Heart right ventricle (tissue), 16 donors: Measurements from ENCODE around the gene YEATS4. TPM values are rescaled to one million over a fixed set of nuclear protein-coding genes. Genes with fewer than 3 reads are reported as not detected.

Experiments
- ATAC-seq, 8 donors: fragments of 200-7000 bp; cut with Tn5 transposase; one replicate each; pipeline ENCODE4 v1.9.1; 2020; ENCODE audit warnings: mild to moderate bottlenecking in 8 of 8, moderate library complexity in 8 of 8, moderate number of reproducible peaks in 1 of 8
- DNase-seq, 2 donors: peaks; one replicate each; pipeline ENCODE4 v3.0.0-alpha.2; 2020
- H3K27ac ChIP-seq, 10 donors: fragments of 200-600 bp; sonication (generic) in 2 of 10; one replicate each; pipeline versions ENCODE4 v1.5.0 to v1.8.0; 2020 to 2022; ENCODE audit warnings: mild to moderate bottlenecking in 3 of 10
- H3K27me3 ChIP-seq, 7 donors: fragments of 200-600 bp; one replicate each; pipeline ENCODE4 v1.8.0; 2021 to 2022; ENCODE audit warnings: mild to moderate bottlenecking in 2 of 7
- H3K36me3 ChIP-seq, 9 donors: fragments of 200-600 bp; sonication (generic) in 1 of 9; one replicate each; pipeline versions ENCODE4 v1.5.0 to v1.8.0; 2020 to 2022; ENCODE audit warnings: mild to moderate bottlenecking in 2 of 9
- H3K4me1 ChIP-seq, 9 donors: fragments of 200-600 bp; sonication (generic) in 1 of 9; one replicate each; pipeline versions ENCODE4 v1.5.0 to v1.8.0; 2020 to 2022; ENCODE audit warnings: mild to moderate bottlenecking in 4 of 9
- H3K4me3 ChIP-seq, 10 donors: fragments of 200-600 bp; sonication (generic) in 2 of 10; one replicate each; pipeline versions ENCODE4 v1.5.0 to v1.8.0; 2020 to 2022; ENCODE audit warnings: mild to moderate bottlenecking in 7 of 10, moderate library complexity in 2 of 10
- H3K9me3 ChIP-seq, 11 donors: fragments of 200-600 bp in 10 of 11; sonication (generic) in 2 of 11; one replicate each; pipeline versions ENCODE4 v1.5.0 to v1.8.0; 2013 to 2022; ENCODE audit warnings: mild to moderate bottlenecking in 2 of 11, control low read depth in 1 of 11, moderate library complexity in 1 of 11
- WGBS, 2 donors: extraction: QIAGEN DNeasy Blood & Tissue Kit; methylation state at CpG; one replicate each; pipeline ENCODE4 v1.1.7; 2013; ENCODE audit warnings: inconsistent platforms in 1 of 2; 5-methylcytosine and 5-hydroxymethylcytosine counted together
- intact Hi-C, 10 donors: fragments of 100-400 bp; cut with DNase I; formaldehyde crosslinking; loops; one replicate each; pipeline versions ENCODE4 v1.11.1 to v1.14.2; 2022
- polyA plus RNA-seq, 2 donors: library from polyadenylated mRNA; stranded (reverse); fragments of 200-250 nt; gene quantifications; one replicate each; pipeline ENCODE4 v1.2.3, GENCODE V29; 2013
- total RNA-seq, 10 donors: library from RNA; stranded (reverse); fragmentation: NEBNext Ultra II Directional in 3 of 10; extraction: Animal tissue kit (Norgen Biotek cat#: 25700) in 3 of 10; gene quantifications; one replicate each; pipeline versions ENCODE4 v1.2.1 to v1.2.4, GENCODE V29; 2021 to 2023
- TF ChIP-seq, protein P1 (sequence below), 9 donors: fragments of 200-600 bp; sonication (generic) in 2 of 9; IDR thresholded peaks; one replicate each; pipeline versions ENCODE4 v1.5.0 to v1.8.0; 2021 to 2022; ENCODE audit warnings: antibody characterized with exemption in 9 of 9, mild to moderate bottlenecking in 5 of 9, moderate library complexity in 1 of 9
- donor health status: Arrhythmogenic right ventricular cardiomyopathy.
- donor health status: ischemic (EF 13 %, LVEDD 7.1; RV severe dilation, severe dysfunction).
- donor health status: healthy with polysubstance abuse.
- donor health status: DM: no; HTN: yes; CAD: no.
- donor health status: DM: no; HTN: no; CAD: no.
- donor health status: ischemic (EF 25% LVEDD 6.9; RV normal size, moderate dysfunction).
- donor health status: ischemic (EF 25% LVEDD 5.7; RV mildly dilated, moderate dysfunction).
- donor health status: healthy.
- donor health status: DM: yes; HTN: yes; CAD: no.
- donor health status: Ischemic cardiomyopathy.
- donor health status: ischemic (EF 35%, LVEDD 5.7; RV mildly dilated, moderate dysfunction).
- donor health status: nonischemic (EF 11% LVEDD 7.7; RV severe dilation, severe dysfunction).
- donor health status: DM: yes; HTN: yes; CAD: no.
- donor health status: PGD.
- donor health status: ischemic (EF 29% LVEDD 5.4; RV normal size, mild dysfunction).
- donor health status: nonischemic (EF 23%, LVEDD 6.1; RV moderate dilation, normal function).

YEATS4 gene
- total and polyA plus RNA-seq, 12 donors = 2.8 to 13.1 (median 9.3) TPM

DNA sequence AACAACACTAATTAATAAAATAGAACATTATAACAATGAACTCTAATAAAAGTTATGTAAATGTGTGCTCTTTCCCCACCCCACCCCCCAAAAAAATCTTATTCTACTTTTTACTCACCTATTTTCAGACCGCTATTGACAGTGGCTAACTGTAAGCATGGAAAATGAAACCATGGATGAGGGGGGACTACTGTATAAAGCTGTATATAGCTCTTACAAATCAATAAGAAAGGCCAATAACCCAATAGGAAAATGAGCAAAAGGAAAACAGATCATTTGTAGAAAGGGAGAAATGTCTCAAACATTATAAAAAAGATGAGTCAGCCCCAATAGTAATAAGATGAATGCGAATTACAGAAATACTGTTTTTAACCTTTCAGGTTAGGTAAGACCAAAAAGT, 27.4 kb downstream of the YEATS4 start:
- TF ChIP-seq, protein P1, sequence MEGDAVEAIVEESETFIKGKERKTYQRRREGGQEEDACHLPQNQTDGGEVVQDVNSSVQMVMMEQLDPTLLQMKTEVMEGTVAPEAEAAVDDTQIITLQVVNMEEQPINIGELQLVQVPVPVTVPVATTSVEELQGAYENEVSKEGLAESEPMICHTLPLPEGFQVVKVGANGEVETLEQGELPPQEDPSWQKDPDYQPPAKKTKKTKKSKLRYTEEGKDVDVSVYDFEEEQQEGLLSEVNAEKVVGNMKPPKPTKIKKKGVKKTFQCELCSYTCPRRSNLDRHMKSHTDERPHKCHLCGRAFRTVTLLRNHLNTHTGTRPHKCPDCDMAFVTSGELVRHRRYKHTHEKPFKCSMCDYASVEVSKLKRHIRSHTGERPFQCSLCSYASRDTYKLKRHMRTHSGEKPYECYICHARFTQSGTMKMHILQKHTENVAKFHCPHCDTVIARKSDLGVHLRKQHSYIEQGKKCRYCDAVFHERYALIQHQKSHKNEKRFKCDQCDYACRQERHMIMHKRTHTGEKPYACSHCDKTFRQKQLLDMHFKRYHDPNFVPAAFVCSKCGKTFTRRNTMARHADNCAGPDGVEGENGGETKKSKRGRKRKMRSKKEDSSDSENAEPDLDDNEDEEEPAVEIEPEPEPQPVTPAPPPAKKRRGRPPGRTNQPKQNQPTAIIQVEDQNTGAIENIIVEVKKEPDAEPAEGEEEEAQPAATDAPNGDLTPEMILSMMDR (IDR thresholded peaks at IDR 0.05) = no peak
- Histone ChIP-seq H3K36me3 (peaks cover 0 to 39% (median 8%) of the 10 kb centered on the region in 9 donors), H3K4me1 (no peaks in the 10 kb centered on the region), H3K4me3 (no peak overlapping the region), H3K27ac (no peak overlapping the region), H3K27me3 (no peaks in the 10 kb centered on the region), H3K9me3 (no peaks in the 10 kb centered on the region)
- 98% methylated on average over 2 of the region's 2 CpGs for WGBS, 2 donors
- ATAC-seq = no peak
- intact Hi-C loops = loop anchor here in 5 of 10 donors (5.0 to 10.0 kb wide), 3 partner anchors 185 to 250 kb away; no protein-coding TSS in a partner anchor
- no peak for DNase-seq

DNA sequence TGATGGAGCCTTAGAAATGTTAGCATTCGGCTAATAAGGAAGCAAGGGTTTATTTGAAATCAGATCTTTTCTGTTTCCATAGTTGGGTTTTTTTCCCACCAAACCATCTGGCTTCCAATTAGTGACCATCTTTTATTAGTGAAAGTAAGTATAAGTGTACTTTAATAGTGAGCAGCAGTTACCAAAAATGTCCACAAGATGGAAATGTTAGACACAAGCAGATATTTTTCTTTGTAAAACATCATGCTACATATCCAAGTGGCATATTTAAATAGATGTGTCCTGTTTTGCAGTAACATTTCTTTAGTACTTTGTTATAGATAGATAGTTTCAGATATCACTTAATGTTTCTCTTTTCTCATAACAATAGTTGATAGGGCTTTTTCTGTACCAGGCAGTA, 28.8 kb downstream of the YEATS4 start:
- WGBS, 2 donors = 85 to 88% methylated on average over 1 of the region's 1 CpG
- H3K27ac ChIP-seq = no peak overlapping the region
- H3K9me3 ChIP-seq = no peaks in the 10 kb centered on the region
- no peaks in the 10 kb centered on the region for H3K27me3 ChIP-seq
- H3K4me1 ChIP-seq = no peaks in the 10 kb centered on the region
- H3K36me3 ChIP-seq = peaks cover 0 to 33% (median 7%) of the 10 kb centered on the region in 9 donors
- intact Hi-C loops = loop anchor here in 5 of 10 donors (5.0 to 10.0 kb wide), 3 partner anchors 184 to 249 kb away; no protein-coding TSS in a partner anchor
- TF ChIP-seq, protein P1 (IDR thresholded peaks at IDR 0.05) = peak; percentile 44 to 69 (median 60)
- ATAC-seq = peak in 1 of 8 donors; percentile 53
- no peak for DNase-seq
- H3K4me3 ChIP-seq = no peak overlapping the region

DNA sequence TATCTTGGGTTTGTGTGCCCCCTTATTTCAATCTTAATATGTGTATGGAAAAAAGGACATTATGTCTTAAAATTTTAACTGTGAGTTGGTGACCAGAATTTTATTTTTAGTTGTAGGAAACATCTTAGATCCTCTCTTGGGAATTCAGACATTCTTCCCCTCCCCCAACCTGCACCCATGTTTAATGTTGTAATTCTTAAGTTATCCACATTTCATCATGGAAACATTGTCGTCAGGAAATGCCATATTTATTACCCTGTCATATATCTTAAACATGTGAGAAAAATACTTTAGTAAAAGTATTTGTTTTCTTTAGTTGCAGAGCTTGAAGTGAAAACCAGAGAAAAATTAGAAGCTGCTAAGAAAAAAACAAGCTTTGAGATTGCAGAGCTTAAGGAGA, 30.3 kb downstream of the YEATS4 start:
- no peaks in the 10 kb centered on the region for H3K27me3 ChIP-seq
- no peak for DNase-seq
- no peak overlapping the region for H3K27ac ChIP-seq
- WGBS, 2 donors = 59 to 61% methylated on average over 1 of the region's 1 CpG
- TF ChIP-seq, protein P1 (IDR thresholded peaks at IDR 0.05) = no peak
- no peaks in the 10 kb centered on the region for H3K4me1 ChIP-seq
- intact Hi-C loops = loop anchor here in 6 of 10 donors (5.0 to 10.0 kb wide), 3 partner anchors 182 to 247 kb away; no protein-coding TSS in a partner anchor
- no peak overlapping the region for H3K4me3 ChIP-seq
- no peak for ATAC-seq
- no peaks in the 10 kb centered on the region for H3K9me3 ChIP-seq
- H3K36me3 ChIP-seq = peaks cover 0 to 33% (median 7%) of the 10 kb centered on the region in 9 donors

DNA sequence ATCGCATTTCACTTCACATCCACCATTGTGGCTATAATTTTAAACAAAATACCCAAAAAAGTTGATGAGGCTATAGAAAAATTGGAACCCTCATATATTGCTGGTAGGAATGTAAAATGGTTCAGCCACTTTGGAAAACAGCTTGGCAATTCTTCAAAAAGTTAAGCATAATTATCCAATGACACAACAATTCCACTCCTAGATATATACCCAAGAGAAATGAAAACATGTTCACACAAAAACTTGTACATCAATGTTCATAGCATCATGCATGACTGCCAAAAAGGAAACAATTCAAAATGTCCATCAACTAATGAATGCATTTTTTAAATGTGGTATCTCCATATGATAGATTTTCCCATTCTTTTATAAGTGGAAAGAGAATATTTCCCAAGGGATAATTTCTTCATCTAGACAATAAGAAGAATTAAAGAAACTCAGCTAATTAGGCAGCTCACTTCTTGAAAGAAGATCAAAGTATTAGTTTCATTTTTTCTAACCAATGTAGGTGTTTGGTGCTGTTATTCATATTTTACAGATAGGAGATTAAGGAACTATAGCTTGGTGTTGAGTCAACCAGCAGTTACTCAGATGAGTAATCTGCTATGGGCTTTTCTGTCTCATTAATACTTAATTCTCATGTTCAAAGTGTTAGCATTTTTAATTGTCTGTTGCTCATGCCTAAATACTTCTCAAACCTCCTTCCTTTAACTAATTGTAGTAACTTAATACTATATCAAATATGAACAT, 32.8 kb downstream of the YEATS4 start:
- TF ChIP-seq, protein P1 (IDR thresholded peaks at IDR 0.05) = no peak
- no peaks in the 10 kb centered on the region for H3K4me1 ChIP-seq
- no peak overlapping the region for H3K4me3 ChIP-seq
- H3K36me3 ChIP-seq = peaks cover 0 to 26% (median 7%) of the 10 kb centered on the region in 9 donors
- no peaks in the 10 kb centered on the region for H3K27me3 ChIP-seq
- intact Hi-C loops = loop anchor here in 1 of 10 donors (10.0 kb wide), 1 partner anchor 182 kb away; no protein-coding TSS in a partner anchor
- ATAC-seq = no peak
- 97 to 100% methylated on average over 1 of the region's 1 CpG for whole genome bisulfite sequencing, 2 donors
- no peak overlapping the region for H3K27ac ChIP-seq
- DNase-seq = no peak
- H3K9me3 ChIP-seq = peaks cover 0 to 11% (median 8%) of the 10 kb centered on the region in 11 donors
